GM12872 (cell line): ENCODE measurements around the gene MIPOL1.

Source experiments
- TF ChIP-seq, protein P1 (sequence below): IDR thresholded peaks from 3 replicates; pipeline ENCODE4 v1.5.1; 2011; ENCODE audit warnings: low read depth, mild to moderate bottlenecking, low read length, moderate library complexity; ENCODE audit not compliant: insufficient read depth

MIPOL1 gene

GRCh38 chr14:37585971-37586796 is 388.4 kb downstream of the MIPOL1 start:
- TF ChIP-seq, protein P1, sequence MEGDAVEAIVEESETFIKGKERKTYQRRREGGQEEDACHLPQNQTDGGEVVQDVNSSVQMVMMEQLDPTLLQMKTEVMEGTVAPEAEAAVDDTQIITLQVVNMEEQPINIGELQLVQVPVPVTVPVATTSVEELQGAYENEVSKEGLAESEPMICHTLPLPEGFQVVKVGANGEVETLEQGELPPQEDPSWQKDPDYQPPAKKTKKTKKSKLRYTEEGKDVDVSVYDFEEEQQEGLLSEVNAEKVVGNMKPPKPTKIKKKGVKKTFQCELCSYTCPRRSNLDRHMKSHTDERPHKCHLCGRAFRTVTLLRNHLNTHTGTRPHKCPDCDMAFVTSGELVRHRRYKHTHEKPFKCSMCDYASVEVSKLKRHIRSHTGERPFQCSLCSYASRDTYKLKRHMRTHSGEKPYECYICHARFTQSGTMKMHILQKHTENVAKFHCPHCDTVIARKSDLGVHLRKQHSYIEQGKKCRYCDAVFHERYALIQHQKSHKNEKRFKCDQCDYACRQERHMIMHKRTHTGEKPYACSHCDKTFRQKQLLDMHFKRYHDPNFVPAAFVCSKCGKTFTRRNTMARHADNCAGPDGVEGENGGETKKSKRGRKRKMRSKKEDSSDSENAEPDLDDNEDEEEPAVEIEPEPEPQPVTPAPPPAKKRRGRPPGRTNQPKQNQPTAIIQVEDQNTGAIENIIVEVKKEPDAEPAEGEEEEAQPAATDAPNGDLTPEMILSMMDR = no peak

GRCh38 chr14:37586797-37587130 is 389.0 kb downstream of the MIPOL1 start:
- TF ChIP-seq, protein P1 = no peak

DNA sequence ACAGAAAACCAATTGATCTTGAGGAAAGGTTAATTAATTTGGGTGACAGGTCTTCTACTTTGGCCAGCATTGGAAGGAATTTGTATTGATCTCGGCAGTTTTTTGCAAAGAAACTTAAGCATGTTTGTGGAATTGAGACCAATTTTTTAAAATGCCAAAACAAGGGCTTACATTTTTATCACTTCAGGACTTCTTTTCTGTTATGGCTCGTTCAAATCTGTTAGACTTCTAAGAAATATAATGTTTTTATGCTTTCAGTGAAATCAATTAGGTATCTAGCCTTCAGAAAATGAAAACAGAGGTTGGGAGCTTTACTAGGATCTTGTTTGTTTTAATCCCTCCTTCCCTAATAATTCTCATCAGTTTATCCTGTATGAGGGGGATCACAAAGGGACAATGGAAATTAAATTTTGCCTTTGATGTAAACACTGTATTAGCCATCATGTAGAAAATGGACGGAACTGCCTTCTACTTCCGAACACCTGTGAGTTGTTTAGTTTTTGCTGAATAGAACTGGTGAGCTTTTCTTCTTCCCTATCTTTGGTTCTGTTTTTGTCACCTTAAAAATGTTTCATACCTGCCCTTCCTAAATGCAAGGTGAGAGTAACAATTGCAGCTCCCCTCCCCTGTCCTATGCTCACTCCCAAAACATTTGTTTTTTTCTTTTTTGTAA is 389.5 kb downstream of the MIPOL1 start:
- TF ChIP-seq, protein P1 = no peak

- TF ChIP-seq, protein P1 = no peak
Observed at GRCh38 chr14:37587881-37588666, 390.3 kb downstream of the MIPOL1 start.

- TF ChIP-seq, protein P1 = no peak
Observed at GRCh38 chr14:37588667-37588955, 390.9 kb downstream of the MIPOL1 start.

- TF ChIP-seq, protein P1 = no peak
Observed at GRCh38 chr14:37588956-37589714, 391.4 kb downstream of the MIPOL1 start.
